HepG2 (cell line): ENCODE measurements around the gene ACACB. TPM values are rescaled to one million over a fixed set of nuclear protein-coding genes. Genes with fewer than 3 reads are reported as not detected.

Source experiments
- GLMP ChIP-seq: sonication (generic); formaldehyde crosslinking; IDR thresholded peaks from 2 replicates; pipeline ENCODE4 v1.9.0; 2021; ENCODE audit warnings: missing genetic modification reagents, mild to moderate bottlenecking, borderline replicate concordance
- GPN1 ChIP-seq: sonication (generic); formaldehyde crosslinking; IDR thresholded peaks from 2 replicates; pipeline ENCODE4 v1.5.1; 2020; ENCODE audit warnings: missing genetic modification reagents, borderline replicate concordance
- HOXA9 ChIP-seq: sonication (generic); formaldehyde crosslinking; IDR thresholded peaks from 2 replicates; pipeline ENCODE4 v1.8.1; 2022; ENCODE audit warnings: missing genetic modification reagents, mild to moderate bottlenecking, moderate library complexity, borderline replicate concordance
- IRF2 ChIP-seq: IDR thresholded peaks from 2 replicates; pipeline ENCODE4 v1.6.1; 2018; ENCODE audit warnings: missing genetic modification reagents, missing compliant biosample characterization
- KIAA2018 ChIP-seq: sonication (generic); formaldehyde crosslinking; IDR thresholded peaks from 2 replicates; pipeline ENCODE4 v1.5.0; 2020; ENCODE audit warnings: mild to moderate bottlenecking, missing genetic modification reagents, borderline replicate concordance
- NFIC ChIP-seq: IDR thresholded peaks from 2 replicates; pipeline ENCODE4 v1.6.1; 2012; ENCODE audit warnings: mild to moderate bottlenecking, low read length, inconsistent platforms
- SMYD3 ChIP-seq: sonication (generic); formaldehyde crosslinking; IDR thresholded peaks from 2 replicates; pipeline ENCODE4 v1.8.1; 2023; ENCODE audit warnings: mild to moderate bottlenecking, missing genetic modification reagents
- SNRNP70 ChIP-seq: fragments of 200-400 bp; formaldehyde crosslinking; IDR thresholded peaks from 2 replicates; pipeline ENCODE4 v1.6.1; 2017; ENCODE audit warnings: mild to moderate bottlenecking, low read depth, low read length, moderate library complexity
- ZBED4 ChIP-seq: sonication (generic); formaldehyde crosslinking; IDR thresholded peaks from 2 replicates; pipeline ENCODE4 v1.4.0; 2020; ENCODE audit warnings: missing genetic modification reagents, borderline replicate concordance
- ZMAT3 ChIP-seq: sonication (generic); formaldehyde crosslinking; conservative IDR thresholded peaks from 2 replicates; pipeline ENCODE4 v1.7.0; 2021; ENCODE audit warnings: missing genetic modification reagents
- ZNF451 ChIP-seq: sonication (generic); formaldehyde crosslinking; IDR thresholded peaks from 2 replicates; pipeline ENCODE4 v1.5.0; 2020; ENCODE audit warnings: mild to moderate bottlenecking, missing genetic modification reagents
- ZNF572 ChIP-seq: sonication (generic); formaldehyde crosslinking; IDR thresholded peaks from 2 replicates; pipeline ENCODE4 v1.5.1; 2020; ENCODE audit warnings: mild to moderate bottlenecking, missing genetic modification reagents
- ZNF678 ChIP-seq: sonication (generic); formaldehyde crosslinking; IDR thresholded peaks from 2 replicates; pipeline ENCODE4 v1.4.0; 2020; ENCODE audit warnings: mild to moderate bottlenecking, missing genetic modification reagents
- polyA plus RNA-seq, 8 experiments: library from polyadenylated mRNA; depleted of rRNA in 3 of 8; stranded (reverse) in 7 of 8; unstranded in 1 of 8; fragments of >200 nt; fragmentation: Illumina TruSeq in 4 of 8; extraction: Trizol in 4 of 8; gene quantifications; 2 replicates each; pipeline versions ENCODE4 v1.2.1 to v1.2.3, GENCODE V29; 2011 to 2016; ENCODE audit warnings: low read depth in 4 of 8, missing spikeins in 1 of 8, mixed read lengths in 1 of 8; ENCODE audit not compliant: insufficient read depth in 1 of 8
- total RNA-seq, 5 experiments: library from RNA; depleted of rRNA; stranded (reverse); fragments of >200 nt; fragmentation: Illumina TruSeq; extraction: Trizol; gene quantifications; 2 replicates each; pipeline ENCODE4 v1.2.3, GENCODE V29; 2016; ENCODE audit warnings: low read depth in 1 of 5

ACACB gene
- total and polyA plus RNA-seq, 2 of the 13 experiments (the other 11 are each of a cell fraction or from before 2014, with no cell fraction given) = 6.2 to 8.6 TPM

GRCh38 chr12:109093022-109093918 is 23.1 kb upstream of the ACACB start, which contains the start of gene ALKBH2 (continued):
- TF ChIP-seq KIAA2018 = 0 out of 2 replicates have a peak, but pooled peaks have one; percentile 43
- TF ChIP-seq ZBED4 (CRISPR knock-in tag) = peak; percentile 86
- TF ChIP-seq ZNF572 = peak; percentile 96
- TF ChIP-seq SMYD3 (CRISPR knock-in tag) = peak; percentile 98
- peak; percentile 88 for TF ChIP-seq ZNF678 (CRISPR knock-in tag)
- TF ChIP-seq ZMAT3 (CRISPR knock-in tag) = peak; percentile 90
- TF ChIP-seq NFIC = no peak; the same call in 1 of the 2 replicates
- TF ChIP-seq GLMP (CRISPR knock-in tag) = no peak; the same call in 1 of the 2 replicates
- peak; percentile 97 for TF ChIP-seq HOXA9 (CRISPR knock-in tag)
- no peak for TF ChIP-seq GPN1 (CRISPR knock-in tag)
- no peak for TF ChIP-seq SNRNP70
- peak; percentile 96 for TF ChIP-seq IRF2 (CRISPR knock-in tag)
- TF ChIP-seq ZNF451 (CRISPR knock-in tag) = peak; percentile 65; the same call in 1 of the 2 replicates
